Measurements from ENCODE around the gene RNF126. TPM values are rescaled to one million over a fixed set of nuclear protein-coding genes. Genes with fewer than 3 reads are reported as not detected.
"Not testable (repeated sequence)": the region's sequence is repeated elsewhere in the genome, so short reads cannot be mapped to it uniquely, and the experiment has no call there.

RNF126 gene
- total RNA-seq, 1 experiment from 2014 or later: 44.8 TPM

DNA sequence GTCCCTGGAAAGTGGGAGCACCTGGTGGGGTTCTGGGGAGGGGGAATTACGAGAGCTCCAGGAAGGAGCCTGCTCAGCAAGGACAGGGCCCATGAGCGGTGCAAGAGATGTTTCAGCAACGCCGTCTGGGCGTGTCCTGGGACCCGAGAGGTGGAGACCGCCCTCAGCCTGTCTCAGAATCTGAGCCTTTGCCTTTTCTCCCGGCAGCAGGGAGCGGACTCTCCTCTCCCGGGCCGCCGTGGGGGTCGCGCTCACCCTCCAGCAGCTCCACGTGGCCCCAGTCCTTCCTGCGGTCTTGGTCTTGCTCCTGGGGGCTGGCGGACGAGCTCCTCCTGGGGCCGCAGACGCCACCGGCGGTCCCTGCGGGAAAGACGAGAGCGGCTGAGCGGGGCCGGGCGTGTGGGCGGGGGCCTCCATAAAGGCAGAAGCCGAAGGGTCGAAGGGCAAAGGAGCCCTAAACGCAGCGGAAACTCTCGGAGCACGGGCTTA is 30.4 kb downstream of the RNF126 start:
- Mint-ChIP-seq H3K9me3 (ENCODE audit: low read depth, unreplicated experiment) (no peaks in the 10 kb centered on the region), H3K27me3 (ENCODE audit: unreplicated experiment) (no peaks in the 10 kb centered on the region), H3K4me1 (ENCODE audit: low read depth, unreplicated experiment) (no peaks in the 10 kb centered on the region), H3K36me3 (ENCODE audit: insufficient read depth, unreplicated experiment) (peaks cover 46% of the 10 kb centered on the region), H3K4me3 (ENCODE audit: low read depth, unreplicated experiment) (peak overlapping the region; percentile 88), H3K27ac (ENCODE audit: unreplicated experiment) (peak overlapping the region; percentile 86)
- TF ChIP-seq, protein P1, sequence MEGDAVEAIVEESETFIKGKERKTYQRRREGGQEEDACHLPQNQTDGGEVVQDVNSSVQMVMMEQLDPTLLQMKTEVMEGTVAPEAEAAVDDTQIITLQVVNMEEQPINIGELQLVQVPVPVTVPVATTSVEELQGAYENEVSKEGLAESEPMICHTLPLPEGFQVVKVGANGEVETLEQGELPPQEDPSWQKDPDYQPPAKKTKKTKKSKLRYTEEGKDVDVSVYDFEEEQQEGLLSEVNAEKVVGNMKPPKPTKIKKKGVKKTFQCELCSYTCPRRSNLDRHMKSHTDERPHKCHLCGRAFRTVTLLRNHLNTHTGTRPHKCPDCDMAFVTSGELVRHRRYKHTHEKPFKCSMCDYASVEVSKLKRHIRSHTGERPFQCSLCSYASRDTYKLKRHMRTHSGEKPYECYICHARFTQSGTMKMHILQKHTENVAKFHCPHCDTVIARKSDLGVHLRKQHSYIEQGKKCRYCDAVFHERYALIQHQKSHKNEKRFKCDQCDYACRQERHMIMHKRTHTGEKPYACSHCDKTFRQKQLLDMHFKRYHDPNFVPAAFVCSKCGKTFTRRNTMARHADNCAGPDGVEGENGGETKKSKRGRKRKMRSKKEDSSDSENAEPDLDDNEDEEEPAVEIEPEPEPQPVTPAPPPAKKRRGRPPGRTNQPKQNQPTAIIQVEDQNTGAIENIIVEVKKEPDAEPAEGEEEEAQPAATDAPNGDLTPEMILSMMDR (IDR thresholded peaks at IDR 0.05; ENCODE audit: unreplicated experiment): no peak
- CTCF ChIA-PET: no interaction called here
- no TSS peak for BruUV-seq (replicated peaks)
- peak; percentile 25 for DNase-seq
- intact Hi-C loops (cut with micrococcal nuclease; ENCODE audit: unreplicated experiment): no loop called here

DNA sequence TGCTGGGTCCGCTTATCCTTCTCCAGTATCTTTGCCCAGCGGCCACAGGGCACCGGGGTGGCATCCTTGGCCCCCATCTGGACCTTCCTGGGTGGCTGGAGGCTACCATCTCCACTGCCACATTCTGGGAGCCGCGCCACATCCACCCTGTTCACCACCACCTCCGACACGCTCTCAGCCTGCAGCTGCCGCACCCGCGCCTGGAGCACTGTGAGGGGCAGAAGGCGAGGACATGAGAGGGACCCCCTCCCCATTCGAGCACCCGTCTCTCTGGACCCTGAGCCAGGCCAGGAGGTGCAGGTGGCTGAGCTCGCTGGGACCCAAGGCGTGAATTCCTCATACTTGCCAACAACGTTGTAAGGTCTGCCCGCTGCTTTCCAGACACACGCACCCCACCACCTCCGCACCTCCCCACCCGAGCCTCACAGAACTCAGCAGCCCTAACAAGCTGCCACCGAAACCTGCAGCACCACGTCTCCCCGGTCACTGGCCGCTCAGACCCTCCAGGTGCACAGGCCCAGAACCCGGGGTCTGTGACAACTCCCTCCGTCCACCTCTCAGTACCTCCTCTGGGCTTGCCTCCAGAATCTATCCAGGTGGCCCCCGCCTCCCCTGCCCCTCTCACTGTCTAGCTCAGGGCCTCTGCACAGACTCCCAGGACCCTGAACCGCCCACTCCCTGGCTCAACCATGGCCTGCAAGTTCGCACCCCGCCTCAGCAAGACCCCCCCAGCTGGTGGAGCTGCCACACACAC is 32.9 kb downstream of the RNF126 start:
- DNase-seq: no peak
- H3K27me3 Mint-ChIP-seq (ENCODE audit: unreplicated experiment): no peaks in the 10 kb centered on the region
- no peaks in the 10 kb centered on the region for H3K4me1 Mint-ChIP-seq (ENCODE audit: low read depth, unreplicated experiment)
- no peaks in the 10 kb centered on the region for H3K9me3 Mint-ChIP-seq (ENCODE audit: low read depth, unreplicated experiment)
- intact Hi-C loops (cut with micrococcal nuclease; ENCODE audit: unreplicated experiment): no loop called here
- H3K4me3 Mint-ChIP-seq (ENCODE audit: low read depth, unreplicated experiment): no peak overlapping the region
- BruUV-seq (replicated peaks): no TSS peak
- TF ChIP-seq, protein P1 (IDR thresholded peaks at IDR 0.05; ENCODE audit: unreplicated experiment): no peak
- CTCF ChIA-PET: no interaction called here
- H3K27ac Mint-ChIP-seq (ENCODE audit: unreplicated experiment): no peak overlapping the region
- H3K36me3 Mint-ChIP-seq (ENCODE audit: insufficient read depth, unreplicated experiment): peaks cover 60% of the 10 kb centered on the region

DNA sequence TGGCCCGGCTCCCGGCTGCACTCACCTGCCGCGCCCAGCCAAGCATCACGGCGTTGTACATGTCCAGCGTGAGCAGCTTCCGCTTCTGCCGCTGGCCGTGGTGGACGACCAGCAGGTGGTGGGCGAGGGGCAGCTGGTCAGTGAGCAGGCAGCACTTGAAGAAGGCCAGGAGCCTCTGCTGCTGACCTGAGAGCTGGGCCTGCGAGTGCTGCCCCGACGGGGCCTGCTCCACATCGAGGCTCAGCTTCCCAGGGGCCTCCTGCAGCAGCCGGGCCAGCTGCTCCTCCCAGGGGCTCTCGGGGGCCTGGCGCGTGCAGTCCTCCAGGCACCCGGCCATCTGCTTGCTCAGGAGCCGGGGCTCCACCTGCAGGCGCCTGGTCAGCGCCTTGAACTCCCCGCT is 33.5 kb downstream of the RNF126 start:
- DNase-seq; CTCF ChIA-PET; H3K27me3 Mint-ChIP-seq (ENCODE audit: unreplicated experiment); H3K4me3 Mint-ChIP-seq (ENCODE audit: low read depth, unreplicated experiment); H3K9me3 Mint-ChIP-seq (ENCODE audit: low read depth, unreplicated experiment); H3K27ac Mint-ChIP-seq (ENCODE audit: unreplicated experiment); intact Hi-C loops (cut with micrococcal nuclease; ENCODE audit: unreplicated experiment); BruUV-seq (replicated peaks); H3K4me1 Mint-ChIP-seq (ENCODE audit: low read depth, unreplicated experiment): not testable (repeated sequence)
- H3K36me3 Mint-ChIP-seq (ENCODE audit: insufficient read depth, unreplicated experiment): peaks cover 61% of the 10 kb centered on the region

DNA sequence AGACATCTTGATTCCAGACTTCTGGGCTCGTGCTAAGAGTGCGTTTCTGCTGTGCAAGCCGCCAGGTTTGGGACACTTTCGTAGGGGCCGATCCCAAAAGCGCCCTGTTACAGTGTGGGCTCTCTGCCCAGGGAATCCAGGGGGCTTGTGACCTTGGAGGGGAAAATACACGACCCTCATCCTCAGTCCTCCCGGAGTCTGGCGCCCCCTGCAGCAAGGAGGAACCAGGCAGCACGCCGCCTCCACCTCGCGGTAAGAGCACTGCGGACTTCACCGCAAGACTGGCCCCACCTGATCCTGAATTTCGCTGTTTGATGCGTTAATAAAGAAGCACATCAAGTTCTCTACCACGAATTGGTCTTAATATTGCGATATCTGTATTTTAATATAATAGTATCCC is 34.8 kb downstream of the RNF126 start:
- CTCF ChIA-PET: no interaction called here
- BruUV-seq (replicated peaks): no TSS peak
- DNase-seq: no peak
- intact Hi-C loops (cut with micrococcal nuclease; ENCODE audit: unreplicated experiment): no loop called here
- H3K27me3 Mint-ChIP-seq (ENCODE audit: unreplicated experiment): no peaks in the 10 kb centered on the region
- no peak overlapping the region for H3K27ac Mint-ChIP-seq (ENCODE audit: unreplicated experiment)
- H3K9me3 Mint-ChIP-seq (ENCODE audit: low read depth, unreplicated experiment): no peaks in the 10 kb centered on the region
- TF ChIP-seq, protein P1 (IDR thresholded peaks at IDR 0.05; ENCODE audit: unreplicated experiment): no peak
- H3K4me3 Mint-ChIP-seq (ENCODE audit: low read depth, unreplicated experiment): no peak overlapping the region
- peaks cover 53% of the 10 kb centered on the region for H3K36me3 Mint-ChIP-seq (ENCODE audit: insufficient read depth, unreplicated experiment)
- H3K4me1 Mint-ChIP-seq (ENCODE audit: low read depth, unreplicated experiment): no peaks in the 10 kb centered on the region

DNA sequence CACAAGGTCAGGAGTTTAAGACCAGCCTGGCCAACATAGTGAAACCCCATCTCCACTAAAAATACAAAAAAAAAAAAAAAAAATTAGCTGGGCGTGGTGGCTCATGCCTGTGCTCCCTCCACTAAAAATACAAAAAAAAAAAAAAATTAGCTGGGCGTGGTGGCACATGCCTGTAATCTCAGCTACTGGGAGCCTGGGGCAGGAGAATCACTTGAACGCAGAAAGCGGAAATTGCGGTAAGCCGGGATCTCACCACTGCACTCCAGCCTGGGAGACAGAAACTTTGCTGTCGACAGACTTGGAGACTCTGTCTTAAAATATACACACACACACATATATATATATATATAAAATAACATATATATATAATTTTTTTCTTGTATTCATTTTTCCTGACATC is 36.4 kb downstream of the RNF126 start:
- H3K36me3 Mint-ChIP-seq (ENCODE audit: insufficient read depth, unreplicated experiment): peaks cover 39% of the 10 kb centered on the region
- H3K27me3 Mint-ChIP-seq (ENCODE audit: unreplicated experiment); CTCF ChIA-PET; H3K9me3 Mint-ChIP-seq (ENCODE audit: low read depth, unreplicated experiment); H3K4me1 Mint-ChIP-seq (ENCODE audit: low read depth, unreplicated experiment); DNase-seq; intact Hi-C loops (cut with micrococcal nuclease; ENCODE audit: unreplicated experiment); BruUV-seq (replicated peaks); H3K4me3 Mint-ChIP-seq (ENCODE audit: low read depth, unreplicated experiment); H3K27ac Mint-ChIP-seq (ENCODE audit: unreplicated experiment): not testable (repeated sequence)
